ES-I3 (cell line): ENCODE measurements around the gene TTN.
"Not testable (repeated sequence)": the region's sequence is repeated elsewhere in the genome, so short reads cannot be mapped to it uniquely, and the experiment has no call there.

Experiments used
- H3K36me3 ChIP-seq: 2 replicates; pipeline ENCODE4 v1.6.1; 2013; ENCODE audit warnings: mild to moderate bottlenecking, low read length, control low read depth, moderate library complexity; ENCODE audit not compliant: insufficient read depth
- H3K4me1 ChIP-seq: 2 replicates; pipeline ENCODE4 v1.6.1; 2013; ENCODE audit warnings: mild to moderate bottlenecking, control low read depth, low read length; ENCODE audit not compliant: insufficient read depth
- H3K9ac ChIP-seq: 2 replicates; pipeline ENCODE4 v1.6.1; 2013; ENCODE audit warnings: low read depth, mild to moderate bottlenecking, low read length, moderate library complexity
- H3K9me3 ChIP-seq: 2 replicates; pipeline ENCODE4 v1.6.1; 2013; ENCODE audit warnings: mild to moderate bottlenecking, low read length, moderate library complexity; ENCODE audit not compliant: control insufficient read depth, insufficient read depth

Gene TTN

GRCh38 chr2:178700922-178701342 lies 106.3 kb downstream of the TTN start:
- Histone ChIP-seq H3K36me3 (no peaks in the 10 kb centered on the region), H3K9ac (no peak overlapping the region), H3K9me3 (no peaks in the 10 kb centered on the region), H3K4me1 (no peaks in the 10 kb centered on the region)

- H3K9me3 ChIP-seq, result no peaks in the 10 kb centered on the region
- H3K9ac ChIP-seq, result no peak overlapping the region
- H3K36me3 ChIP-seq, result no peaks in the 10 kb centered on the region
- H3K4me1 ChIP-seq, result no peaks in the 10 kb centered on the region
These were observed 107.1 kb downstream of the TTN start for GRCh38 chr2:178700136-178700535.

- H3K9ac ChIP-seq, result no peak overlapping the region
These were observed 114.4 kb downstream of the TTN start for GRCh38 chr2:178692845-178693244.

GRCh38 chr2:178689808-178690207 lies 117.4 kb downstream of the TTN start:
- Histone ChIP-seq H3K9me3 (no peaks in the 10 kb centered on the region), H3K9ac (no peak overlapping the region), H3K36me3 (no peaks in the 10 kb centered on the region; the same call in 1 of the 2 replicates), H3K4me1 (no peaks in the 10 kb centered on the region)

More at GRCh38 chr2:178692845-178693244, 114.4 kb downstream of the TTN start:
- Histone ChIP-seq H3K4me1 (no peaks in the 10 kb centered on the region), H3K9me3 (no peaks in the 10 kb centered on the region), H3K36me3 (no peaks in the 10 kb centered on the region)

- no peaks in the 10 kb centered on the region for H3K9me3 ChIP-seq
- H3K36me3 ChIP-seq, result no peaks in the 10 kb centered on the region; the same call in 1 of the 2 replicates
- H3K4me1 ChIP-seq, result no peaks in the 10 kb centered on the region
- H3K9ac ChIP-seq, result no peak overlapping the region
These were observed 123.3 kb downstream of the TTN start for GRCh38 chr2:178683877-178684276.

- Histone ChIP-seq H3K9ac (no peak overlapping the region), H3K4me1 (no peaks in the 10 kb centered on the region), H3K9me3 (no peaks in the 10 kb centered on the region), H3K36me3 (no peaks in the 10 kb centered on the region; the same call in 1 of the 2 replicates)
These were observed 126.1 kb downstream of the TTN start for GRCh38 chr2:178681081-178681480.

- Histone ChIP-seq H3K9ac (no peak overlapping the region), H3K9me3 (no peaks in the 10 kb centered on the region), H3K4me1 (no peaks in the 10 kb centered on the region), H3K36me3 (no peaks in the 10 kb centered on the region; the same call in 1 of the 2 replicates)
These were observed 127.3 kb downstream of the TTN start for GRCh38 chr2:178679891-178680290.

GRCh38 chr2:178677599-178677998 lies 129.6 kb downstream of the TTN start:
- no peaks in the 10 kb centered on the region; the same call in 1 of the 2 replicates for H3K36me3 ChIP-seq
- H3K4me1 ChIP-seq, result no peaks in the 10 kb centered on the region
- H3K9me3 ChIP-seq, result no peaks in the 10 kb centered on the region
- no peak overlapping the region for H3K9ac ChIP-seq

GRCh38 chr2:178676046-178676445 lies 131.2 kb downstream of the TTN start:
- Histone ChIP-seq H3K9ac (no peak overlapping the region), H3K4me1 (no peaks in the 10 kb centered on the region), H3K36me3 (no peaks in the 10 kb centered on the region), H3K9me3 (no peaks in the 10 kb centered on the region)

- Histone ChIP-seq H3K36me3 (no peaks in the 10 kb centered on the region), H3K9ac (no peak overlapping the region), H3K4me1 (no peaks in the 10 kb centered on the region), H3K9me3 (no peaks in the 10 kb centered on the region)
These were observed 133.1 kb downstream of the TTN start for GRCh38 chr2:178674122-178674521.

- Histone ChIP-seq H3K4me1 (no peaks in the 10 kb centered on the region), H3K9ac (no peak overlapping the region), H3K36me3 (peaks cover 4% of the 10 kb centered on the region; the same call in 1 of the 2 replicates), H3K9me3 (no peaks in the 10 kb centered on the region)
These were observed 140.8 kb downstream of the TTN start for GRCh38 chr2:178666458-178666857.

GRCh38 chr2:178658480-178658879 lies 148.7 kb downstream of the TTN start:
- H3K36me3 ChIP-seq, H3K4me1 ChIP-seq, H3K9ac ChIP-seq, H3K9me3 ChIP-seq: not testable (repeated sequence)

GRCh38 chr2:178650554-178650953 lies 156.7 kb downstream of the TTN start:
- no peaks in the 10 kb centered on the region for H3K9me3 ChIP-seq
- no peaks in the 10 kb centered on the region for H3K4me1 ChIP-seq
- H3K9ac ChIP-seq, result no peak overlapping the region
- H3K36me3 ChIP-seq, result no peaks in the 10 kb centered on the region

GRCh38 chr2:178644919-178645318 lies 162.3 kb downstream of the TTN start:
- Histone ChIP-seq H3K4me1 (no peaks in the 10 kb centered on the region), H3K36me3 (no peaks in the 10 kb centered on the region), H3K9ac (no peak overlapping the region), H3K9me3 (no peaks in the 10 kb centered on the region)

GRCh38 chr2:178641498-178641897 lies 165.7 kb downstream of the TTN start:
- no peaks in the 10 kb centered on the region; the same call in 1 of the 2 replicates for H3K36me3 ChIP-seq
- H3K4me1 ChIP-seq, result no peaks in the 10 kb centered on the region
- no peak overlapping the region for H3K9ac ChIP-seq
- H3K9me3 ChIP-seq, result no peaks in the 10 kb centered on the region

GRCh38 chr2:178635897-178636296 lies 171.3 kb downstream of the TTN start:
- Histone ChIP-seq H3K9me3 (no peaks in the 10 kb centered on the region), H3K4me1 (no peaks in the 10 kb centered on the region), H3K9ac (no peak overlapping the region), H3K36me3 (no peaks in the 10 kb centered on the region; the same call in 1 of the 2 replicates)
